Activated T-helper 1 cell treated with Interleukin-2 at 50 U/mL for 16 hours (primary cell): ENCODE data around the gene ATP6V0D1.

Experiments
- DNase-seq: peaks from one replicate; pipeline ENCODE4 v3.0.0-alpha.2; 2020; ENCODE audit warnings: low read depth

The ATP6V0D1 gene

DNA sequence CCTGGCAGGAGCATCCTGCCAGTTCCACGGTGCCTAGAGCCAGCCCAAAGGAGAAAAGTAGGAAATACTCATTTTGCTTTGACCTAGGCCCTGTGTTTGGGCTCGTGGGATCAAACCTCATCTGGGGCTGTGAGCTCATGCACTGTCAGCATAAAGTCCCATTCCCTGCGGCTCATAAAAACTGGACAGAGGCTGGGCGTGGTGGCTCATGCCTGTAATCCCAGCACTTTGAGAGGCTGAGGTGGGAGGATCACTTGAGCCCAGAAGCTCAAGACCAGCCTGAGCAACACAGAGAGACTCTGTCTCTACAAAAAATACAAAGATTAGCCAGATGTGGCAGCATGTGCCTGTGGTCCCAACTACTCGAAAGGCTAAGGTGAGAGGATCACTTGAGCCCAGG lies 17.9 kb downstream of the ATP6V0D1 start:
- no peak for DNase-seq

DNA sequence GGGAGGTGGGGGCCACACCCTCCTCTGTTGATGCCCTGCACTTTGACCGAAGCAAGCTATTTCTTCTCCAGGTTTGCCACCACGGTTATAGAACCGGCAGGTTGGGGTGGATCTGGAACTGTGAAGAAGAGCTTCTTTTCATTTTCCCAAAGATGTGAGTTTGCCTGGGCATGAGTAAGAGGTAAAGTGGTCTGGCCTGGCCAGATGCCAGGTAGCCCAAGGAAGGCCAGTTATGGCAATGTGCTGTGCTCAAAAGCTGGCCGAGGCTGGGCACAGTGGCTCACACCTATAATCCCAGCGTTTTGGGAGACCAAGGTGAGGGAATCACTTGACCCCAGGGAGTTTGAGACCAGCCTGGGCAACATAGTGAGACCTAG lies 18.7 kb downstream of the ATP6V0D1 start:
- no peak for DNase-seq

DNA sequence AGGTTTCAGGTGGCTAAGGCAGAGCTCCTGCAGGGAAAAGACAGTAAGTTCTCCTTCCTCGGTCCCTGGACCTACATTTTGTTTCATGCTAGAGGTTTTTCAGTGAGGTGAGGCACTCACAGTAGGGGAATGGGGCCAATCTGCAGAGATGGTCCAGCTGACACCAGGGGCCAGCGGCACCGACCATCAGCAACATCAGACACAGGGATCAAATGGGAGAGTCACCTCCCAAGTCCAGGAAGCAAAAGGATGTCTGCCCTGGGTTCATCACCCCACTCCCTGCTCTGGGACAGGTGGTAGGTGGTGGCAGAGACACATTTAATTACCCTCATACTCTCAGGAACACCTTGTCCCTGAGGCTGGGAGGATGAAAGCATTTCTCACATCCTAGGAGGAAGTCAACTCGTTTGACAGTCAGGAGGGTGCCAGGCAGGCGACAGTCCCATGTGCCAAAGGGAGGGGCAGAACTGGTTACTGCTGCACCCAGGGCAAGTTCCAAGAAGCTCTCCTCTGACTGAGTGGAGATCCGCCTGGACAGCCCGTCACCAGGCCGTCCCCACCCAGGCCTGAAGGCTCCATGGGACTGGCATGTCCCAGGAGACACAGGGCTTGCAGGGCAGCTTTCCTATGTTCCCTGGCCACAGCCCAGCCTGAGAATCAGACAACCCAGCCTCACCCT lies 19.2 kb downstream of the ATP6V0D1 start:
- DNase-seq: no peak

DNA sequence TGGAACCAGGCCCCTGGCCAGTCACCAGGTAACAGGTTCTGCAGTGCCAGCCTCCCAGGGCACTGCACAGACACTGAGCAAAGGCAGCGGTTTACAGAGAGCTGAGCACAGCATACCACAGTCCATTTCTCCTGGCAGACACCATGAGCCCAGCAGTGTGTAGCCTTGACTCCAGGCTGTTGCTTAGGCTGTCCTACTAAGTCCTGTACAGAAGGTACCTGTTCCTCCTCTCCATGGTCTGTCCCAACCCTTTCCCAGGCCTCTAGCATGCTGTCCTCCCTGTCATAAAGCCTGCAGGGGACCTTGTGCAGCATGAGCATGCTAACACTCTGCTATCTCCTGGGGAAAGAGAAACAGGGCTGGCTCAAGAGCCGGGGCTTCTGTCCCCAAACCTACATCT lies 20.0 kb downstream of the ATP6V0D1 start:
- DNase-seq: no peak

DNA sequence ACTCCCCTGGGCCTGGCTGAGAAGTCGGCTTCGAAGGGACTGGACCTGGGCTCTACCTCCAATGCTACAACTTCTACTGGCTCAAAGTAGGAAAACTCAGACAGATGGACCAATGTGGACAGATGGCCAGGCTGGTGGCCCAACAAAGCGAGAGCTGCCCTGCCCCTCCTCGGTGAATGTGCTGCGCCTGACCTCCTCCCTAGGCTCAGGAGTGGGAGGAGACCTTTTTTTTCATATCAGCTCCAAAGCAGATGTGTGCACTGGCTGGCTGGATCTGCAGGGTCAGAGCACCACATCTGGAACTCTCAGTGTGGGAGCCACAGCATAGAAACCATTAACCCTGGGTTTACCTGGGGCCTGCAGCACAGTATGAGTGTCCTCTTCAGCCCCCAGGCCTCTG lies 20.8 kb downstream of the ATP6V0D1 start:
- no peak for DNase-seq

DNA sequence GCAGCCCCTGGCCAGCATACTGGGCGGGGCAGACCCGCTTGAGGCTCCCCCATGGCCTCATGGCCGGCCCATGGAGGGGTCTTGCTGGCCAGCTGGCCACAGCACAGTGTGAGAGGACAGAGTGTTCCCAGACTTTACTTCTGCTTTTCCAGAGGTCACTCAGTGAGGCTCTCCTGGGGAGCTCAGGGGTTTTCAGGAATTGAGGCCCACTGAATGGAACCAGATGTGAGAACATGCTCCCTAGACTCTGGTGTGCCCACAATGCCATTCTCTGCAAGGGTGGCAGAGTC lies 21.2 kb downstream of the ATP6V0D1 start:
- DNase-seq: no peak

DNA sequence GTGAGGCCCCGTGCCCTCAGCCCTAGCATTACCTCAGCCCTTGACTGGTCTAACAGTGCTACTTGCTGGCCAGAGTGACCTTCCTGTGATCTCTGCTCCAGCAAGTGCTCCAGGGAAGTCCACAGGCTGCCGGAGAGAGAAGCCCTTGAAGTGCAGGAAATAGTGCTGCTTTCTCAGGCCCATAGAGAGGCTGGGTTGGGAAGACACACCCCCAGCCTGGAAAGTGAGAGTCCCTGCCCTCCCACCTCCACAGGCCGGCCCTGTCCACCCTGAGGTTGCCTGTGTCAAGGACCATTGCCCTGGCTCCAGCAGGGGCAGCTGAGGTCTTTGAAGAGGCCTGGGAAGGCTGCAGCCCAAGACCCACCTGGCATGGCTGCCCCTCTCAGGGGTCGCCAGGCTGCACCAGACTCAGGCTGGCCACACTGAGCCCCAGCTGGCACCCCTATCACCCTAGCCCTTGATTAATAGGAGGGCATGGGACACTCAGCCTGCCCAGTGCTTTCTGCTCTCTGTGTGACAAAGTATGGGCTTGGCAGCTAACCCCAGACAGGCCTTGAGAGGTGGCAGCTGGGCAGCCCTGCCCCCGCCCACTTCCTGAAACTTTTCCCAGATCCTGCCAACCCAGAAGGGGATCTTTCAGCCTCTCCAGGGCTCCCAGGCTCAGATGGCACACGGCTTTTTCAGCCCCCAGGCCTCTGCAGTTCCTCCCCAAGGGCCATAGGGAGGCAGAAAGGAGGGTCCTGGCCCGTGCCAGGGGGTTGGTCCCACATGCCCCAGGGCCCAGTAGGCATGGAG lies 21.7 kb downstream of the ATP6V0D1 start:
- DNase-seq: no peak

DNA sequence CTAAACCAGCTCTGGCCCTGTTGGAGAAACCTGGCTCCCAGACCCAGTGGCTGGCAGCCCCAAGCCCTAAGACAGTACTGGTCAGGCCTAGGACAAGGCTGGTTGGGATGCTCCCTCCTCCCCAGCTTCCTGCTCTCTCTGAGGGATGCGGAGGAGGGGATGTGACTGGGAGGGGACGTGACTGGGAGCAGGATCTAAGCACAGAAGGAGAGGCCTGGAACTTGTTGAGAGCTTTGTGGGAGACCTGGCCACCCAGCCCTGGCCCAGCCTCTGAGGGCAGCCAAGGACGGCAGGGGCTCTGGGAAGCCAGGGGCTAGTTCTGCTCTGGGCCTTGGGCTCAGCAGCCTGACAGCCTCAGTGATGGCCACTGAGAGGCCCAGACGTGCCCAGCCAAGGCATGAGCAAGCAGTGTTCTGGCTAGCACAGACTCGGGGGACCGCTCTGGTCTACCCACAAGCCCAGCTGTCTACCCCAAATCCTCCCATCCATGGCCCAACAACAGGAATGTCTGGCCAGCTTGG lies 22.8 kb downstream of the ATP6V0D1 start:
- no peak for DNase-seq

DNA sequence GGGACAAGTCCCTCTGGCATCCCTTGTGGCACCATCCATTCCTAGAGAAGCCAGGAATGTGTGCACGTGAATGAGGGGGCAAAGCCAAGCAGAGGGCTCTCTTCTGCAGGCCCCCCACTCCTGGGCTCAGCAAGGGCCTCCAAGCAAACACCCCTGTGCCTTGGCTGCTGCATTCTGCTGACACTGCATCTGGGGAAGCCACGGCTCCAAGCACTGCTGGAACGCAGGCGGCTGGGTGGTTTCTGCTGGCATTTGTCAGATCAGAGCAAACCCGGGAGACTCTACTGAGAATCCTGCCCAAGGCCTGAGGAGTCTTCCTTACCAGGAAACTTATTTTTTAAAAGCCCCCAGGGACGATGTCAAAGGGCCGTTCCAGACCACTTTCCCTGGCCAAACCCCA lies 23.3 kb downstream of the ATP6V0D1 start:
- DNase-seq: no peak

DNA sequence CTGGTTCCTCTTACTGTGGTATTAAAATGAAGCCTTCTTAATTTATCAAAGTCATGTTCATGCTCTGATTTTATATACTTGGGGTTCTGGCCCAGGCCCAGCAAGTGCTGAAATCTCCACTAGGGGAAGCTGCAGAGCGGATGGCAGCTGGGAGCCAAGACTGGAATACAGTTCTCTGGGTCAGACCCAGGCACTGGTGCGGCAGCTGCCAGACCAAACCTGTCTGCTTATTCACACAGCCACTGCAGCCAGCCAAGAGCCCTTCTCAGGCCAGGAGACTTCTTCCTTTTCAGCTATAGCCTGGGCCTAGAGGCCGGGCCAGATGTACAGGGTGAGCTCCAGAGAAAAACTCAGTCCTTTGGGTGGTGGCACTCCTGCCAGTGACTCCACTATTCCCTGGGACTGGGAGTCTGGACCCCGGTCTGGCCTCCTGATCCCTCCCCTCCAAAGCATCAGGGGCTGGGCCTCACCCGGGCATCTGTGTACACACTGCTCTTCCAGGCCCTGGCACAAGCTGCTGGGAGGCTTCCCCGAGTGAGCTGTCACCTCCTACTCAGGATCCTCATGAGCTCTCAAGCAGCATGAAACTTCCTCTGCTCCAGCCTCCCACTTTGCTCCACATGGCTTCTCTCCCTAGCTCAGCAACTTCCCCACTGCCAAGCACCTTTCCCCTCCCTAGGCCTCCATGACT lies 24.4 kb downstream of the ATP6V0D1 start:
- no peak for DNase-seq

DNA sequence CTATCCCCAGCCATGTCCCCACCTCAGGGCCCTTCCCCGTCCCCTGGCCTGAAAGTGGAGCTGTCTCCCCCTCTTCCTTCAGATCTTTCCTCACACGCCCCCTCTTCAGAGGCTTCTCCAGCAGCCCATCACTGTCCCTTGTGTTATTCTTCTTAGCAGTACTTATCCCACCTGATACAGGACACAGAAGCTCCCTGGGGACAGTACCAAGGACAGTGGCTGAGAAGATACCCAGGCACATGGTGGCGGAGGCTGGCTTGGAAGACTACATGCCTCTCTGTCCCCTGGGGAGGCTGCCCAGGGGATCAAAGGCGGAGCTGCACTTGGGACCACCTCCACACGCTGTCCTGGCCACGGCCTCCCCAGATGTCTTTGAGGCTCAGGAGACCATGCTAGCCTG lies 26.1 kb downstream of the ATP6V0D1 start:
- DNase-seq: no peak

DNA sequence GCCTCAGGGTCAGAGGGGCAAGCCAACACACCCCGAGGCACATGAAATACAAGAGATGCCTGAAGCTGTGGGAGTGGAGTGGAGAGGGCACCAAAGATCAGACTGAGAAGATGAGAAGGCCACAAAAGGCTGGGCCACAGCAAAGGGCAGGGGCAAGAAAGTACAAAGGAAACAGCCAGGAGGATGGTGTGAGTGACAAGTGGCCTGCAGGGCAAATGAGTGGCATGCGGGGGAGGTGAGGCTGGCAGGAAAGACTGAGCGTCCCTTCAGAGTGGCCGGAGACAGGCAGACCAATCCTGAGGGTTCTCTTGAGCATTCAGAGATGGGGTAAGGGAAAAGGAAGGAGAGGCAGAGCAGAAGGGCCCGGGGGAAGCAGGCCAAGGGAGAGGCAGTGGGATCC lies 26.9 kb downstream of the ATP6V0D1 start:
- DNase-seq: no peak

DNA sequence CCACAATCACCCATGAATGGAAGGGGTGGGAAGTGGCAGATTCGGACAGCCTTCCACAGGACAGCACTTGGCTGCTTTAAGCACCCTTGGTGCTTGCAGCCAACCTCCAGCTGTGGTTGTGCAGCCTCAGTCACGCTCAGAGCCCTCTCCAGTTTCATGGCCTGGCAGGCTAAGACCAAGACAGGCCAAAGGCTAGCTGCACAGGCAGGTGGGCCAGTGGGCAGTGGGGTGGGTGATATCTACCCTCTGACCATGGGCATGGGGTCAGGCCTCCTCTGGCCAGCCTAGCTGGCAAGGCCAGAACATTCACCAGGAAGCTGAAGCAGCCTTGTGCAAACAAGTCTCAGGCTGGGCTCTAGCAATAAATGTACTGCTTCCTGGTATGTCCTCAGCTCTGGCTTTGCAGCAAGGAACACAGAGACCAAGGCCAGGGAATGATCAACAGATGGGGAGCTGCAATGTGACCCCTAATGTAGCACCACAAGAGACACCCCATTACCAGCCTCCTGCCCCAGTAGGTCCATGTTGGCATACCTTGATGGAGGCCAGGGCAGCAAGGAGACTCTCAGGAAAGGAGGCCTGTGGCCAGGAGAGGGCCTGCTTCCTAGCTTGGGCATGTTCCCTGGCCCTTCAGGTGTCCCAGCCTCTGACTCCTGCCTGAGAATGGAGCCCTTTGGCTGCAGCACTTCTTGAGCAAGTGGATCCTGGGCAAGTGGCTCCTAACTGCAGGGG lies 29.1 kb downstream of the ATP6V0D1 start:
- no peak for DNase-seq

DNA sequence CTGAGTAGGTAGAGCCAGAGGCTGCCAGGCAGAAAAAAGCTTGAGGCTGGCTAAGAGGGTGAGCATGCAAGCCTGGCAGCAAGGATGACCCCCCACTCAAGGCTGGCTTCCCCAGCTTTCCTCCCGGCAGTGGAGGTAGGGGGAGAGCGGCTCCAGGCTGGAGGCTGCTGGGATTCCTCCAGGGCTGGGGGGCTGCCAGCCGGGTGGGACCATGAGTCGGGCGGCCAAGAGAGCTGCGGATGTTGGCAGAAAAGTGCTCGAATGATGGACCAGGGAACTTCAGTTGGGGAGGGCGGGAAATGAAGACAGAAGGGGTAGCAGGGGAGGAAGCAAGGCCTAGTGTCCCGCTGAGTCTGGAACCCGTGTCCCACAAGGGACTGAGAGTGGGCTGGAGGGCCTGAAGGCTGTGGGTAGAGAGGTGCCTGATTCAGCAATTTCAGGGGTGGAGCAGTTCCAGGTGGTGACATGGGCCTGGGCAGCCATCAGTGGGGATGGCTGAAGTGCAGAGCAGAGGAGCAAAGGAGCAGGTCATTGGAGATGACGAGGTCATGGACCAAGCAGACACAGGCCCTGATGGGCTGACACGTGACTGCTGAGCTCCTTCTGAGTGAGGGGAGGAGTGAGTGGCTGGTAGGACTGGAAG lies 29.8 kb downstream of the ATP6V0D1 start:
- no peak for DNase-seq

DNA sequence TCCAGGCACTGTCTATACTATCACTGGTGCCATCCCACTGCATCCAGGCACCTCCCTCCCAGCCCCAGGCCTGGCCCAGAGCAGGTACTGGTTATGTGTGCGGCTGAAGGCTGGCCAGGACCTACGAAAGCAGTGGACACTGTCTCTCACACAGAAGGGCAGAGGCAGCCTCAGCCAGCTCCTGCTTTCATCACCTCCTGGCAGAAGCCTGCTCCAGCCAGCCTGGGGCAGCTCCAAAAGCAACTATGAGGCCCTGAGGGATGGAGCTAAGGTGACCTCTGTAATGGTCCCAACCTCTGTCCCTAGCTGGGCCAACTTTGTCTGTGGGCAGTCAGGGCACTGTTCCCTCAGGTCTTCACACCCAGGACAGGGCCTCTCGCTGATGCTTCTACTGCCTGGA lies 31.2 kb downstream of the ATP6V0D1 start:
- no peak for DNase-seq

DNA sequence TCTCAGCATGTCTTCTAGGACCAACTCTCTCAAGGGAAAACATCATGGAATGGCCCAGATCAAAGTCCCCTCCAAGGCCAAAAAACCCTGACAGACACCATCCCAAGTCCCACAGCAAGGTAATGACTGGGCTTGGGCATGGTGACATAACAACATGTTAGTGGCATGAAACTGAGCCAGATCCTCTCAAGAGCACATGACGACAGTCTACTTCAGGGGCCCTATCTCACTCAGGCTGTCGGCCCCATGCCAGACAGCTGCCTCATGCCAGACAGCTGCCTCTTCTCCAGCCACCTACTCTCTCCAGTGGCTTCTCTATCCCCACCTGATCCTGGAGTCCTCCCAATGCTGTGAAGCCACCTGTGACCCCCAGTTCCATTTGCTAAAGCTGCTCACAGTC lies 31.6 kb downstream of the ATP6V0D1 start:
- no peak for DNase-seq

DNA sequence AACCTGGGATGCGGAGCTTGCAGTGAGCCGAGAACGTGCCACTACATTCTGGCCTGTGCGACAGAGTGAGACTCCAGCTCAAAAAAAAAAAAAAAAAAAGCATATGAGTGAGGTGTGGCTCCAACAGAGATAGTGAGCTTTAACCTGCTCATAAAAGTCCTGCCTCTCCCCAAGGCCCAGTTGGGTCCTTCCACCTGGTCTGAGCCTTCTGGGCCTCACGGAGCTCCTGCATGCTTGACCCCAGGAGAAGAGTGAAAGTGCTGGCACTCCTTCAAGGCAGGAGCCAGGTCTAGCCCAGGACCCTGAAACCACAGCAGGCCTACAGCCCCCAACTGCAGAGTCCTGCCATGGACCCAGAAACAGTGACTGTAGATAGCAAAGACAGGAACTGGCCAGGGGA lies 32.4 kb downstream of the ATP6V0D1 start:
- DNase-seq: no peak

DNA sequence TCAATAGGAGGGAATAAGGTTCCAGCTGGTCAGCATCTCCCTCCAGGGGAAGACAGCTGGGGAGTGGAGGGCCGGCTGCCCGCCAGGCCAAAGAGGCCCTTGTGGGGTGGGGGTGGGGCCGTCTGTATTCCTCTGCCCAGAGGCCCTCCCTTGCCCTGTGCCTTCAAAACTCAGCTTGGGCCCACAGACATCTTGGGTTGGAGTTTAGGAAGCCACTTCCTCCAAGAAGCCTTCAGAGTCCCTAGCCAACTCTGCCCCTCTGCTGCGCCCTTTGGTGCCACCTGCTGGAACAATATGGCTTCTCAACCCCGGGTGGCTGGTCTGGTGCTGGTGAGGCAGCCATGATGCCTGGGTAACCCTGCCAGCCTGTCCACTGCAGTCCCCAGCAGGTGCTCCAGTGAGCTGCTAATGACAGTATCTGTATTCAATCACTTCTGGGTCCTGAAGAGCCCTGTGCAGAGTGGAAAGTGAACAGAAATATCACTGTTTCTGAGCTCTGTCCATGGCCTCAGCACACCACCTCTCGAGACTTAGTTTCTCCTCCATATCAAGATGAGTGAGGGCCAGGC lies 33.4 kb downstream of the ATP6V0D1 start:
- peak; percentile 18 for DNase-seq

DNA sequence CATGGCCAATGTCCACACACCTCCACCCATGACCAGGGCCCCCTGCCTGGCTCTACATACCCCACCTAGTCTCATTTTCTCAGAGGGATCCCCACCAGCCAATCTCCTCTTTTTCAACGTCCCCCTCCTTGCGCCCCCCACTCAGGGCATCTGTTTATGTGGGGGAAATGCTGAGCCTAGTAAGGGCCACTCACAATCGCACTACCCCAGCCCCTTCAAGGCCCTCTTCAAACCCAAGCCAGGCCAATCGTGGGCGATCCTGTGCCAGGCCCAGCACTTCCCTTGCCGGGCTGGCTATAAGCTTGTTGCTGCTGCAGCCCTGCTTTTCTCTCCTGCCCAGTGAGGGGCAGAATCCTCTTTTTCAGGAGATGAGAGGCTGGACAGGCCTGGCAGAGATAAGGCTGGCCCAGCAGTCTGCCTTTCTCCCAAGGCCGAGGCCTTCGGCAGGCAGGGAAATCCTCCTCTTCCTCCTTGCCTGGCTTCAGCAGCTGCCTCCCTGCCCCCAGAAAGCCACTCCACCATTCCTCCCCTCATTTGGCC lies 33.9 kb downstream of the ATP6V0D1 start:
- DNase-seq: no peak

DNA sequence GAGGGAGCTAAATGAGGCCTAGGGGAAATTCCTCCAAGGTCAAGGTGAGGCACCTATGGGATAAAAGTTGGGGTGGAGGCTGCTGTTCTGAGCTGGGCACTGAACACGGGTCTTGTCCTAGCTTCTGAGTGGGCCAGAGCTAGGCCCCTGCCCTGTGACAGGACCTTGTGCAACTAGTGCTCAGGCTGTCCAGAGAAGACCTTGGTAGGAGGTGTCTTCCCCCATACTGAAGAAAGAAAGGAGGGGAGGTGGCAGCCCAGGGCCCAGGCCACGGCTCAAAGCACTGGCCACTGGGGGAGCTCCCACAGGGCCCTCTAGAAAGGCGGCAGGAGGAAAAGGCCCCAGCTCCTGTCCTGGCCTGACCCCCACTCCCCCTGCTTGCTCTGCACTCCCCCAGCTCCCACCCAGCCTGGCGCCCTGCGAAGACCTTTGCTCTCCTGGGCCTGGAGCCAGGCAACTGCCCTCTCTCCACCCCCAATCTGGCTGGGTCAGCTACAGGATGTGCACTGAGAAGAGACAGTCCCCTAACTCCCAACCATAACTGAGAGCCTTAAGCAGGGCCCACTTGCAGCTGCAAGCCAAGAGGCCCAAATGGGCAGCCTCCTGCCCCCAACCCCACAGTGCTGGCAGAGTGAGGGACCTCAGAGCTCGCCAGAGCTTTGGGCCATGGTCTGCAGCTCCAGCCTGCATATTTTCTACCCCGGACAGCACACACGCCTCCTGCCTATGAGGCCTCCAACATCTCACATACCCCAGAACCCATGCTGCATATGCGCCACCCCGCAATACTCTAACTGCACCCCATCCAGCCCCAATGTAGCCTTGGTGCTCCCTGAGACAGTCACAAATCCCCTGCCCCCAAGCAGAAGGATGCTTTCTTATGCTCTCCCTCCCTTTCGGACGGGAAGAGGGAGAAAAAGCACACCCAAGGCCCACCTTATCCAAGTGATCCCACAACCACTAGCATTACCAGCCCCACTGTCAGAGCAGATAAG lies 34.7 kb downstream of the ATP6V0D1 start:
- no peak for DNase-seq
